Brain microvascular endothelial cell (primary cell): Measurements from ENCODE around the gene ASB6.

ENCODE experiments used
- DNase-seq: peaks from one replicate; pipeline ENCODE4 v3.0.0-alpha.2; 2020
- H3K27ac ChIP-seq: fragments of 250-450 bp; sonication (Bioruptor Pico); 2 replicates; pipeline ENCODE4 v1.5.1; 2020; ENCODE audit warnings: mild to moderate bottlenecking, moderate library complexity
- H3K27me3 ChIP-seq: fragments of 250-450 bp; sonication (Bioruptor Pico); replicated peaks from 2 replicates; pipeline ENCODE4 v1.5.1; 2020; ENCODE audit warnings: mild to moderate bottlenecking
- H3K36me3 ChIP-seq: fragments of 250-450 bp; sonication (Bioruptor Pico); replicated peaks from 2 replicates; pipeline ENCODE4 v1.5.1; 2020; ENCODE audit warnings: mild to moderate bottlenecking
- H3K4me3 ChIP-seq: 2 replicates; pipeline ENCODE4 v1.5.1; 2011; ENCODE audit warnings: low read depth, mild to moderate bottlenecking, control low read depth, low read length, moderate library complexity
- CTCF ChIP-seq: IDR thresholded peaks from 2 replicates; pipeline ENCODE4 v1.5.1; 2011; ENCODE audit warnings: low read depth, mild to moderate bottlenecking, moderate library complexity, low read length, control low read depth, inconsistent platforms; ENCODE audit errors: missing control alignments
- in situ Hi-C: cut with HindIII; loops from 2 replicates; pipeline ENCODE4 v1.10.0; 2017; ENCODE audit warnings: low sequenced_read_pairs, low pct_ligation_motif_present

The ASB6 gene

GRCh38 chr9:129676975-129677374, 35.0 kb upstream of the ASB6 start:
- in situ Hi-C loops, result no loop called here
- peak; percentile 6 for TF ChIP-seq CTCF
- Histone ChIP-seq H3K4me3 (no peak overlapping the region), H3K36me3 (no peaks in the 10 kb centered on the region), H3K27me3 (peaks cover 25% of the 10 kb centered on the region), H3K27ac (no peak overlapping the region)
- peak; percentile 24 for DNase-seq

DNA sequence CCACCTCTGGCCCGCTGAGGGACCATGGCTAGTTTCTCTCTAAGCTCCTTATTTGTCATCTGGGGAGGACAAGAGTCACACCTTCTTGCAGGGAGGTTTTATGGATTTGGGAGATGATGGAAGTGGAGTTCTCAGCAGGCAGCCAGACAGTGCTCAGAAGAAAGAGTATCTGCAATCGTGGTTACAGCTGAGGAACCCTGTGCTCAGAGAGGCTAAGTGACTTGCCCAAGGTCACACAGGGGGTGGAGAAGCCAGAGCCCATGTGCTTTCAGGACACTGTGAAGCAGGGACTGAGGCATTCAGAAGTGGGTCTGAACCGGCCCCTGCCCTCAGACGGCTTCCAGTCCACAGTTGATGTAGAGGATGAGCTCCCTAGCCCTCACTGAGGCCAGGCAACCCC, 34.3 kb upstream of the ASB6 start:
- no peak for DNase-seq
- no peak overlapping the region for H3K4me3 ChIP-seq
- no peak overlapping the region for H3K27ac ChIP-seq
- no peaks in the 10 kb centered on the region for H3K36me3 ChIP-seq
- peaks cover 25% of the 10 kb centered on the region for H3K27me3 ChIP-seq
- TF ChIP-seq CTCF, result no peak
- in situ Hi-C loops, result no loop called here

DNA sequence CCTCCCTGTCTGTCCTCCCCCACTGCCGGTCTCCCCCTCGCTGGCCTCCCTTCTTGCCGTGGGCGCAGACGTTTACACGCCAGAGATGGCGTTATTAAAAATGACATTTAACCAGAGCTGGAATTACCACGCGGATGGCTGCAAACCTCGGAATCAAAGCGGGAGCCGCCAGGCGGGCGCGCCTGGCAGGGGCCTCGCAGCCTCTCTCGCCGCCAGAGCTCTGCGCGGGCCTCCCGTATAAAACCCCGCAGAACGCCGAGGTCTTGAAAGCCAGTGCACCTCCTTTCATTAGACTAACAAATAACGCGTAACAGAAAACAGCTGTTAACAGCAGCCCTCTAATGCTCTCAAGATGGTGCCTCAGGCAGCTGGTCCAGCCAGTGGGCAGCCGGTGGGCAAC, 33.7 kb upstream of the ASB6 start:
- TF ChIP-seq CTCF, result no peak
- peaks cover 25% of the 10 kb centered on the region for H3K27me3 ChIP-seq
- H3K36me3 ChIP-seq, result no peaks in the 10 kb centered on the region
- no peak overlapping the region for H3K27ac ChIP-seq
- no peak overlapping the region for H3K4me3 ChIP-seq
- no peak for DNase-seq
- in situ Hi-C loops, result no loop called here

DNA sequence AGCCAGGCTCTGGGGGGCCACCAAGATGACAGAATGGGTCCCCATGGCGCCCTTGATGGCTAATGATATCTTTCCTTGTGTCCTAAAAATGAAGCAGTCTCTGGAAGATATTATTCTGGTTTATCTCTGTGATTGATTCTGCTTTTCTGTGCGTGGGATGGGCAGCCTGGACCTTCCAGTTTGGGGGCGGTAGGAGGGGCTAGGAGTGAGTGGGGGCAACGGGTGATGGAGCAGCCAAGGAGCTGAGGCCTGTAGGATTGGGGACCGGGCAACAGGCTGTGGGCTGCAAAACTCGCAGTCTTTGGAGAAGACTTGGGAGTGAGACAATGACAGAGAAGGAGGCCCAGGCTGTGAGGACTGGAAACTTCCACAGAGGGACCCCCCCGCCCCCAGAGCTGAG, 32.3 kb upstream of the ASB6 start:
- no peak for DNase-seq
- no peak for TF ChIP-seq CTCF
- Histone ChIP-seq H3K36me3 (no peaks in the 10 kb centered on the region), H3K27ac (no peak overlapping the region), H3K4me3 (no peak overlapping the region), H3K27me3 (peaks cover 25% of the 10 kb centered on the region)
- in situ Hi-C loops, result no loop called here

DNA sequence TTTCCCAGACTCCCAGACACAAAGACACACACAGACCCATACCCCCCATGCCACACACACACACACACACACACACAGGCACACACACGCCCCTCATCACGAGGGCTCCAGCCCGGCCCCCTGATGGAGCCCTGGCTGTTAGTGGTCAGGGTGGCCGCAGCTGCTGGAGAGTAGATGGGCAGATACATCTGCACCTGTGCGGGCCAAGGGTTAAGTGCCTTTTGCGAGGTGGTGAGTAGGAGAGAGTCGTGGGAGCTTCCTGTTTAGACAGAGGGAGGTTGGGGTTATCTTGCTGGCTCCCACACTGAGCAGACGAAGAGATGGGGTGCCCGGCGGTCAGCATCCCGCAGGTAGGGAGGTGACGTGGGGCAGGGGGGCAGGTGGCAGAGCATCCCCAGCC, 31.7 kb upstream of the ASB6 start:
- Histone ChIP-seq H3K4me3 (no peak overlapping the region), H3K27me3 (peaks cover 23% of the 10 kb centered on the region), H3K27ac (no peak overlapping the region), H3K36me3 (no peaks in the 10 kb centered on the region)
- DNase-seq, result no peak
- TF ChIP-seq CTCF, result no peak
- in situ Hi-C loops, result no loop called here

GRCh38 chr9:129672702-129673101, 30.8 kb upstream of the ASB6 start:
- no peak for TF ChIP-seq CTCF
- no peak overlapping the region for H3K4me3 ChIP-seq
- no peaks in the 10 kb centered on the region for H3K36me3 ChIP-seq
- no peak for DNase-seq
- H3K27ac ChIP-seq, result no peak overlapping the region
- peaks cover 23% of the 10 kb centered on the region for H3K27me3 ChIP-seq
- in situ Hi-C loops, result no loop called here
